HK-2 (cell line): Measurements from ENCODE around the gene AGBL1.

Source experiments
- DNase-seq: peaks from one replicate; pipeline ENCODE4 v3.0.0-alpha.2; 2018; ENCODE audit not compliant: unreplicated experiment

The AGBL1 gene

GRCh38 chr15:86322629-86323028 is 243.0 kb downstream of the AGBL1 start:
- DNase-seq: no peak

- no peak for DNase-seq
Observed at GRCh38 chr15:86327230-86327865, 247.7 kb downstream of the AGBL1 start.

GRCh38 chr15:86328658-86329057 is 249.0 kb downstream of the AGBL1 start:
- no peak for DNase-seq

GRCh38 chr15:86329311-86330013 is 249.8 kb downstream of the AGBL1 start:
- no peak for DNase-seq

- DNase-seq: no peak
Observed at GRCh38 chr15:86333819-86334218, 254.1 kb downstream of the AGBL1 start.

- no peak for DNase-seq
Observed at GRCh38 chr15:86336051-86336788, 256.5 kb downstream of the AGBL1 start.

- no peak for DNase-seq
Observed at GRCh38 chr15:86337071-86337470, 257.4 kb downstream of the AGBL1 start.

- DNase-seq: no peak
Observed at GRCh38 chr15:86347245-86347644, 267.6 kb downstream of the AGBL1 start.

- DNase-seq: no peak
Observed at GRCh38 chr15:86349565-86349964, 269.9 kb downstream of the AGBL1 start.

GRCh38 chr15:86353213-86353612 is 273.5 kb downstream of the AGBL1 start:
- no peak for DNase-seq

GRCh38 chr15:86355361-86355760 is 275.7 kb downstream of the AGBL1 start:
- DNase-seq: no peak

- DNase-seq: no peak
Observed at GRCh38 chr15:86355801-86356200, 276.1 kb downstream of the AGBL1 start.

GRCh38 chr15:86362555-86362954 is 282.9 kb downstream of the AGBL1 start:
- peak; percentile 18 for DNase-seq

- DNase-seq: no peak
Observed at GRCh38 chr15:86373147-86373546, 293.5 kb downstream of the AGBL1 start.

GRCh38 chr15:86375733-86376280 is 296.1 kb downstream of the AGBL1 start:
- DNase-seq: no peak

GRCh38 chr15:86377914-86378313 is 298.2 kb downstream of the AGBL1 start:
- no peak for DNase-seq

GRCh38 chr15:86382341-86382740 is 302.7 kb downstream of the AGBL1 start:
- DNase-seq: no peak

- no peak for DNase-seq
Observed at GRCh38 chr15:86383611-86384010, 303.9 kb downstream of the AGBL1 start.

GRCh38 chr15:86384186-86384585 is 304.5 kb downstream of the AGBL1 start:
- DNase-seq: no peak

GRCh38 chr15:86392296-86392695 is 312.6 kb downstream of the AGBL1 start:
- DNase-seq: no peak

GRCh38 chr15:86392874-86393273 is 313.2 kb downstream of the AGBL1 start:
- no peak for DNase-seq

GRCh38 chr15:86394866-86395265 is 315.2 kb downstream of the AGBL1 start:
- no peak for DNase-seq
